ENCODE measurements around the gene BFSP2.

- TF ChIP-seq CTCF (IDR thresholded peaks at IDR 0.05): no peak
- TF ChIP-seq POLR2AphosphoS5 (IDR thresholded peaks at IDR 0.05): no peak
Observed at GRCh38 chr3:133383175-133383574, 16.7 kb upstream of the BFSP2 start.
